ENCODE measurements around the gene KCNMB2.
"Not testable (repeated sequence)": the region's sequence is repeated elsewhere in the genome, so short reads cannot be mapped to it uniquely, and the experiment has no call there.

Gene KCNMB2

GRCh38 chr3:178536211-178537079 is at the start of gene KCNMB2:
Gene KCNMB2 (plus strand): TSS chr3:178536436.
- peak; percentile 61 for DNase-seq

GRCh38 chr3:178486903-178487302 is 49.3 kb upstream of the KCNMB2 start:
- no peak for DNase-seq

- no peak for DNase-seq
Observed at GRCh38 chr3:178487752-178488151, 48.5 kb upstream of the KCNMB2 start.

DNA sequence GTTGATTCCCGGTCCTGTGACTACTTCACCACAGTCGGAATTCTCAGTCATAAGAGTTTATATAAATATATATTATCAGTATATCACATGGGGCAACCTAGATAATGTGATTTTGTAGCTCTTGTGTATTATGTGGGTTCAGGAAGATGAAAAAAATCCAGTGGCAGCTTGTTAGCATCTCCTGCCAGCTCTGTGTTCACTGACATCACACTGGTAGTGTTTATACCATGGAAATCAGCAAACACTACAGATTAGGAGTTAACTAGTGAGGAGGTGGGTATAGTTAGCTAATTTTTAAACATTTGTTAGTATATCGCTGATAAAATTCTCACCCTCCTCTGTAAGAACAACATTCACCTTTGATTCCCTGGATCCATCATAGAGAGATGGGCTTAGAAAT is 44.5 kb upstream of the KCNMB2 start:
- no peak for DNase-seq

GRCh38 chr3:178492491-178492890 is 43.7 kb upstream of the KCNMB2 start:
- DNase-seq, result no peak

DNA sequence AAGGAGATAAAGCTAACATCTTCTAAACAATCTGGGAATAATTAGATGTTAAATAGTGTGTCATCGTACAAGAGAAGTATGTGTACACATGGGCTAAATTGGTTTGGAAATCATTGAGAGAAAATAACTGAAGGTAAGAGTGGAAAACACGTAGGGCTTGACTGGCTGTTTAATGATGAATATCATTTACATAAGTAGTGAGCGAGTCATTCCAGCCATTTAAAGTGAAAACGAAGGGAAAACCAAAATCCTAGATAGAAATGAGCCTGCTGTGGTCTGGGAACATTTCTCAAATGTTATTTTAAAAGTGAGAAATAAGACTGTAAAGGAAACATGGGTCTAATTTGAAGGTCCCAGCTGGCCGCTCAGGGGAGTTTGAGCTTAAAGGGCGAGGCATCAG is 41.9 kb upstream of the KCNMB2 start:
- no peak for DNase-seq

DNA sequence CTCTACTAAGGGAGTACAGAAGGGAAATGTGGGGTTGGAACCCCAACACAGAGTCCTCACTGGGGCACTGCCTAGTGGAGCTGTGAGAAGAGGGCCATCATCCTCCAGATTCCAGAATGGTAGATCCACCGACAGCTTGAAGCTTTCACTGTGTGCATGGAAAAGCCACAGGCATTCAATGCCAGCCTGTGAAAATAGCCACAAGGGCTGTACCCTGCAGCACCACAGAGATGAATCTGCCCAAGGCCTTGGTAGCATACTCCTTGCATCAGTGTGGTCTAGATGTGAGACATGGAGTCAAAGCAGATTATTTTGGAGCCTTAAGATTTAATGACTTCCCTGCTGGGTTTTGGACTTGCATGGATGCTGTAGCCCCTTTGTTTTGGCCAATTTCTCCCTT is 39.3 kb upstream of the KCNMB2 start:
- DNase-seq, result no peak

DNA sequence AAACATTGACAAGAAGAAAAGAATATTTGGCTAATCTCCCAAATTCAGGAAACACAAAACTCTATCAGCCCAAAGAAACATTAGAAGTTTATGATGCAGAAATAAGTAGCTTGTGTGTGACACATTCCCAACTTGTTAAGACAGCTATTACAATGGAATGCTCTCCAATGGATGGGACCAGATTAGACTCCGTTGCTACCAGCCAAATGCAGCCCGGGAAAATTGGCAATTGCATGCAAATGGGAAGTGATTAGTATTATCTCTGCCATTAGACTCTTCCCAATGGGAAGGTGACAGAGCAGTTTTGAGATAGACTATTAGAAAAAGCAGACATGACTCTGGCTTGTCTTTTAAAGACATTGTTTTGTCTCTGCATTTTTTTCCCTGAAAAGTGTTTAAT is 37.4 kb upstream of the KCNMB2 start:
- no peak for DNase-seq

GRCh38 chr3:178500631-178501030 is 35.6 kb upstream of the KCNMB2 start:
- no peak for DNase-seq

DNA sequence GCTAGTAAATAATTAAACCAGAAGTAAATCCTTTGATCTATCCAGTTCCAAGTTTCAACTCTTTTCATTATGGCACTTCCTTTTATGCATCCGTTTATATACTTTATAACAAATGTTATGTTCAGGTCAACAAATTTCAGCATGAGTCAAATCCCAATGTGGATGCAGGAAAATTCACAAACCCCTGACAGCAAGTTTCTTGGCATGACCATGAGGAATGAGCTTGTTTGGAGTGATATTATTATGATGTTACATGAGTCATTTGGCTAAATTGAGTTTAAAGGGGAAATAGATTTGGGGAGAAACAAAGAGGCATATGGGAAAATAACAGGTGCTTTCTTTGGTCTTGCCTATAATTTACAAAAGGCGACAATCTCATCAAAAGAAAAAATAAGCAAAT is 32.1 kb upstream of the KCNMB2 start:
- no peak for DNase-seq

DNA sequence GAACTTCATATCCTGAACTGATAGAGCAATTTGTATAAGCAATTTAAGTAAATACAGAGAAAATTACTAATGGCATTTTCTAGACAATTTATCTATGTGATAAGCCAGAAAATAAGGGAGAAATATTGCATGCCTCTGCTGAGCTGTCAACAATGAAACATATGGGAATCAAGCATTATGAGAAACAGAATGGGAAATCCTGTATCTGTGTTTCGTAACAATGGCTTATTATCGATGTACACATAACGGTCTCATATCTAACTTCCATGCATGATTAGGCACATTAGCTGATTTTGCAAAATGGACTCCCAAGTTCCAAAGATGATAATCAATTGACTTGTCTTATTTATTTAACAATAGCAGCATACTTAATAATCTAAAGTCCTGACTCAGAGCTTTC is 30.4 kb upstream of the KCNMB2 start:
- DNase-seq, result no peak

GRCh38 chr3:178507507-178508442 is 28.5 kb upstream of the KCNMB2 start:
- DNase-seq, result no peak

DNA sequence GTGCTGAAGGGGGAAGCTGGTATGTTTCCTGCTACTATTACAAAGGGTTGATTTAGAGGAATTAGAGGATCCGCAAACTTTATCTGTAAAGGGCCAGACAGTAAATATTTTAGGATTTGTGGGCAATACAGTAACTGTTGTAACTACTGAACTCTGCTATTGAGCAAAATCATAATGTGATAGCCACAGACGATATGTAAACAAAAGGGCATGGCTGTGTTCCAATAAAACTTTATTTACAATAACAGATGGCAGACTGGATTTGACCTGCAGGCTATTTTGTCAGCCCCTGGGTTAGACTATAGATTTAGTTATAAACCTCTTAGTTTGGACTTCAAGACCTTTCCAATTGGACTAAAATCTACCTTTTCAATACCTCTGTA is 27.8 kb upstream of the KCNMB2 start:
- no peak for DNase-seq

- DNase-seq, result no peak
Observed at GRCh38 chr3:178510496-178510895, 25.7 kb upstream of the KCNMB2 start.

DNA sequence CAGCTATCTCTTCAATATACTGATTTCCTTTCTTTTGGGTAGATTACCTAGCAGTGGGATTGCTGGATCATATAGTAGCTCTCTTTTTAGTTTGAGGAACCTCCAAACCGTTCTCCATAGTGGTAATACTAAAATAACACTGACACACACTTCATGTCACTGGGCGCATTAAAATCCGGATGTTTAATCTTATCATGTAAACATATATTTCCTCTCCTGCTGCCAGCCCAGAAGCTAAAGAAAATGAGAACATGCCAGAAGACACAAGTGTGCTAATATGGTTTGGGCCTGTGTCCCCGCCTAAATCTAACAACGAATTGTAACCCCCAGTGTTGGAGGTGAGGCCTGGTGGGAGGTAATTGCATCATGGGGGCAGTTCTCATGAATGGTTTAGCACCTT is 23.6 kb upstream of the KCNMB2 start:
- DNase-seq, result no peak

DNA sequence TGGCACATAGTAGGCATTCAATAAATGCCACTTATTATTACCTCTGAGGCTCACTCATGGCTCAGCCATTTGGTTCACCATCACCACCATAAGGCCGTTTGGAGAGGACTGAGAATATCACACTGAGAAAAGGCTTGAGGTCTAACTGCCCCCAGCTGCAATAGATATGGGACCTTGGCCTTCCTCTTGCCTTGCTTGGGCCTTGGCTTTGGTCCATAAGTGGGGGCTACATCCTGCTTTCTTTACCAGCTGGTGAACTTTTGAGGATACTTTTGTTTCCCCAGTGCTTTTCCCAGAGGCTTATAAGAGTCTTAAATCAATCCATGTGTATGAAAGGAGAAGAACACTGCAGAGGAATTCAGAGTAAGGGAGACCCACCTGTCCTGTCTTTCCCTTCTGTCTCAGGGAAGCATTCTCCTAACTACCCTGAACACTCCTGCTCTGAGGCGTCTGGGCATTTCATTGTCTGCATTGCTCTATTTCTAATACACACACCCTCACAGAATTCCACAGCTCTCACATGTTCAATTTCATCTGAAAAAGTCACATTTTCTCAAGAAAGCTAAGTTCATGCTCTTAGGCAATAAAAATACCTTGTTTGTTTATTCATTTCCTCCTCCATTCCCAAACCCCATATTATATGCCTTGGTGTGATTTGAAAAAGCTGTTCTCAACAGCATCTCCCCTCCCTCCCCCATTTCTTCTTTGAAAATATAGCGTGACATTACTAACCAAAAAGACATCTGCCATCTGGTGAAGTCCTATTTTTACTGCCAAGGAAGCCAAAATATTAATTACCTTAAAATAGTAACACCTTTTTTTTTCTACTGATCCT is 22.5 kb upstream of the KCNMB2 start:
- no peak for DNase-seq

- DNase-seq, result no peak
Observed at GRCh38 chr3:178514401-178514800, 21.8 kb upstream of the KCNMB2 start.

- DNase-seq, result not testable (repeated sequence)
Observed at GRCh38 chr3:178515076-178515744, 21.0 kb upstream of the KCNMB2 start.

GRCh38 chr3:178517665-178518334 is 18.4 kb upstream of the KCNMB2 start:
- no peak for DNase-seq

DNA sequence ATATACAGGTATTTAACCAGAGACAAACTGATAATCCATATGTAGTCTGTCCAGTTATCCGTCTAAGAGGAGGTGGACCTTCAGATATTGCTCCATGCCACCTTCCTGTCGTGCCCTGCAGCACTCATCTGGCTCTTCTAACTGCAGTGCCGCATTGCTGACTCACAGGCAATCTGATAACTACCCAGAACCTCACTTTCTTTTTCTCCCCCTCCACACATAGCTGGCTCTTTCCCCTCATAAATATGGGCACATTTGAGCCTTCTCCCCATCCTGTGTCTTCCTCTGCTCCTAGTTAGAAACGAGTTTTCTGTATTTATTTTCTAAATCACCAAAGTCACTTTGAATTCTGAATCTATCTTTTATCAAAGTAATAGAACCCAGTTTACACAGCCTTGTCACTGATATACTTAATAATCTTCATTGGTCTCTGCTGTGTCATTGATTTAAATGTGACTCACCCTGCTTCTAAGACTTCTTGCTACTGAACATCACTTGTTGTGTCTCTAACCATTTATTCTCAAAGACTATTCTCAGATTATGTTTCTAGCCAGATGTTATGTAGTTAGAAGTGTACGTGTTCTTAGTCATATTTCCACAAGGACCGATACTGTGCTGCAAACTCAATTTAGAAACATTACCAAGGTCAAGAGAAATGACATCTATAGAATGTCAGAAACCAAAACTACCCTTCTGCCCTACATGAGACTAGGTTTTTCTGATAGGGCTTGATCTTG is 17.4 kb upstream of the KCNMB2 start:
- no peak for DNase-seq

GRCh38 chr3:178519701-178520100 is 16.5 kb upstream of the KCNMB2 start:
- no peak for DNase-seq

All from femur (tissue), 1 donor.